ENCODE results near the gene CCDC74A.
"Not testable (repeated sequence)": the region's sequence is repeated elsewhere in the genome, so short reads cannot be mapped to it uniquely, and the experiment has no call there.

CCDC74A gene

DNA sequence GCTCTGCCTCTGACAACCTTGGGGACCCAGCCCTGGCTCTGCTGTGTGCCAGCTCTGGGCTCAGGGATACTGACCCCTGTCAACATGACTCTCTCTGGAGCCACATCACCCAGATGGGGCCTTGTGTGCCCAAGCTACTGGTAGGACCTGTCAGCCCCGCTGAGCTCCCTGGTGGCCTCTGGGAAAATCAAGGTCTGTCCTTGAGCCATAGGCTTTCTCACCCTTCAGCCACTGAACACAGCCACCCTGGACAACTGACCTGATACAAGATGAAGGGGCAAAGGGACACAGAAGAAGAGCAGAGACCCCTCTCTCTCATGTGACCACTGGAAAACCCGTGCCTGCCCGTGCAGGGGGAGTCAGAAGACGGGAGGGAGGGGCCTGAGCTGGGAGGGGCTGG, 7.8 kb downstream of the CCDC74A start:
- H3K9me2 ChIP-seq (replicated peaks; ENCODE audit: control insufficient read depth, low read length): no peaks in the 10 kb centered on the region
- no peak overlapping the region for H3K4me3 ChIP-seq (ENCODE audit: low read length)
- no peak overlapping the region for H3K27ac ChIP-seq (ENCODE audit: low read depth, low read length)
- TF ChIP-seq CTCF (IDR thresholded peaks at IDR 0.05; ENCODE audit: low read depth, low read length, poor library complexity, severe bottlenecking) (no peak), EZH2phosphoT487 (IDR thresholded peaks at IDR 0.05; ENCODE audit: borderline replicate concordance, low read length) (no peak)
- no peaks in the 10 kb centered on the region for H3K27me3 ChIP-seq (ENCODE audit: control insufficient read depth, low read length)
- H4K20me1 ChIP-seq (ENCODE audit: control insufficient read depth, insufficient read depth, low read depth, low read length): no peaks in the 10 kb centered on the region
- no peaks in the 10 kb centered on the region; the same call in 1 of the 2 replicates for H3F3A ChIP-seq (ENCODE audit: control insufficient read depth, insufficient read depth)
- H3K36me3 ChIP-seq (ENCODE audit: control insufficient read depth, low read length): no peaks in the 10 kb centered on the region
- H3K4me1 ChIP-seq (ENCODE audit: control insufficient read depth, low read length): no peaks in the 10 kb centered on the region
- H3K9me3 ChIP-seq (ENCODE audit: control insufficient read depth, insufficient read depth, low read length): no peaks in the 10 kb centered on the region
- no peaks in the 10 kb centered on the region for H3K79me2 ChIP-seq (ENCODE audit: control insufficient read depth, low read length)
- no peak overlapping the region for H3K4me2 ChIP-seq (ENCODE audit: low read length)

DNA sequence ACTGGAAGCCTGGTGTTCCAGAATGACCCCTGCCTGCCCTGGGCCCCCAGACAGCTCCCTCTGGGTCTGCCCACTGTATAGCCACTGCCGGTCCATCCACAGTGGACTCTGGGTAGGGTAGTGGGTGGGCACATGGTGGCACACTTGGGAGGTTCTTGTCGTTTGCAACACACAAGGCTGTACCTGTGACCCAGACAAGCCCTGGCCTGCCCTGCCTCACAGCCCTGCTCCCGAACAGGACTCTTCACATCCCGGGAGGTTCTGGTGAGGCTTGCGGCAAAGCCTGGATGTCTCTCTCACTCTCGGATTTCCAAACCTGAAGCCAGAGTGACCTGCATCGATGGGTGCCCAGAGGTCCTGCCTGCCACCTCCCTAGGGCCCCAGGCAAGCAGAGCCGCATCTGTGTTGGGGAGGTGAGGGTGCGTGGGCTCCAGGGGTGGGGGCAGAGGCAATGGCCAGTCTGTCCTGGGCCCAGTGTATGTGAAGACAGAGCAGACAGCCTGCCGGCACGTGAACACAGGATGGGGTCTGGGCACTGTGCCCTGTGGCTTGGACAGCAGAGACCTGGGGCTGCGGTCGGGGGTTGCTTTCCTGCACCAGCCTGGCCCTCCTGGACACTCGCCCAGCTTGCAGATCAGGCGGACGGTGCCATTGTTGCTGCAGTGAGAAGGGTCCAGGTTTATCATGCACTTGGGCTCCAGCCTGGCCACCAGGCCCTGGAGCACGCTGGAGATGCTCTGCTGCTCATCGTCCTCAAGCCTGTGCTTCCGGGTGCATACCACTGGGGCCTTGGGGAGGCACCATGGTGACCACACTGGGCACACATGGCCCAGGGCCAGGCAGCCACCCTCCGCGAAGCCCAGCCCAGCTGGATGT, 8.5 kb downstream of the CCDC74A start:
- H3K4me3 ChIP-seq (ENCODE audit: low read length); H3K79me2 ChIP-seq (ENCODE audit: control insufficient read depth, low read length); H3K36me3 ChIP-seq (ENCODE audit: control insufficient read depth, low read length); H3K4me1 ChIP-seq (ENCODE audit: control insufficient read depth, low read length); H3K9me2 ChIP-seq (replicated peaks; ENCODE audit: control insufficient read depth, low read length); H3F3A ChIP-seq (ENCODE audit: control insufficient read depth, insufficient read depth); H4K20me1 ChIP-seq (ENCODE audit: control insufficient read depth, insufficient read depth, low read depth, low read length); H3K4me2 ChIP-seq (ENCODE audit: low read length); H3K9me3 ChIP-seq (ENCODE audit: control insufficient read depth, insufficient read depth, low read length); H3K27ac ChIP-seq (ENCODE audit: low read depth, low read length); H3K27me3 ChIP-seq (ENCODE audit: control insufficient read depth, low read length): not testable (repeated sequence)

GRCh38 chr2:131536841-131537240, 9.2 kb downstream of the CCDC74A start:
- H3K4me3 ChIP-seq (ENCODE audit: low read length); H4K20me1 ChIP-seq (ENCODE audit: control insufficient read depth, insufficient read depth, low read depth, low read length); H3K4me2 ChIP-seq (ENCODE audit: low read length); H3K9me3 ChIP-seq (ENCODE audit: control insufficient read depth, insufficient read depth, low read length); H3K27ac ChIP-seq (ENCODE audit: low read depth, low read length); H3K27me3 ChIP-seq (ENCODE audit: control insufficient read depth, low read length); H3K4me1 ChIP-seq (ENCODE audit: control insufficient read depth, low read length); H3K9me2 ChIP-seq (replicated peaks; ENCODE audit: control insufficient read depth, low read length); H3K79me2 ChIP-seq (ENCODE audit: control insufficient read depth, low read length); H3F3A ChIP-seq (ENCODE audit: control insufficient read depth, insufficient read depth); H3K36me3 ChIP-seq (ENCODE audit: control insufficient read depth, low read length): not testable (repeated sequence)

DNA sequence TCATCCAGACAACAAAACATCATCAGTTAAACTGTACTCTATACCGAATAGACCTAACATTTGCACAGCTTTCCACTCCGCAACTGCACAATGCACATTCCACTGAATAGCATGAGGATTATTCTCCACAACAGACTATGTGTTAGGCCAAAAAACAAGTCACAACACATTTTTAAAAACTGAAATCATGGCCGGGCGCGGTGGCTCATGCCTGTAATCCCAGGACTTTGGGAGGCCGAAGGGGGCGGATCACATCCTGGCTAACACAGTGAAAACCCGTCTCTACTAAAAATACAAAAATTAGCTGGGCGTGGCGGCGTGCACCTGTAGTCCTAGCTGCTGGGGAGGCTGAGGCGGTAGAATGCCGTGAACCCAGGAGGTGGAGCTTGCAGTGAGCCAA, 11.2 kb downstream of the CCDC74A start:
- H3K4me1 ChIP-seq (ENCODE audit: control insufficient read depth, low read length); H3F3A ChIP-seq (ENCODE audit: control insufficient read depth, insufficient read depth); H3K27me3 ChIP-seq (ENCODE audit: control insufficient read depth, low read length); H4K20me1 ChIP-seq (ENCODE audit: control insufficient read depth, insufficient read depth, low read depth, low read length); H3K4me2 ChIP-seq (ENCODE audit: low read length); H3K9me3 ChIP-seq (ENCODE audit: control insufficient read depth, insufficient read depth, low read length); H3K36me3 ChIP-seq (ENCODE audit: control insufficient read depth, low read length); H3K4me3 ChIP-seq (ENCODE audit: low read length); H3K9me2 ChIP-seq (replicated peaks; ENCODE audit: control insufficient read depth, low read length); H3K79me2 ChIP-seq (ENCODE audit: control insufficient read depth, low read length); H3K27ac ChIP-seq (ENCODE audit: low read depth, low read length): not testable (repeated sequence)

Measured in DOHH2 (cell line).